Activated effector memory CD4-positive, alpha-beta T cell treated with Interleukin-2 at 50 U/mL for 16 hours (primary cell): ENCODE data around the gene LTBP1.
"Not testable (repeated sequence)": the region's sequence is repeated elsewhere in the genome, so short reads cannot be mapped to it uniquely, and the experiment has no call there.

Experiments used
- DNase-seq: peaks from one replicate; pipeline ENCODE4 v3.0.0-alpha.2; 2020

The LTBP1 gene

GRCh38 chr2:32946314-32947075 is at the start of gene LTBP1:
Gene LTBP1, plus strand, starts transcription at chr2:32946953. Its CDS starts 372 bp downstream, at chr2:32947325.
- DNase-seq = peak; percentile 27

GRCh38 chr2:32900246-32900973 is 46.3 kb upstream of the LTBP1 start:
- DNase-seq = no peak

- DNase-seq = no peak
Observed at GRCh38 chr2:32901313-32901712, 45.4 kb upstream of the LTBP1 start.

- DNase-seq = no peak
Observed at GRCh38 chr2:32902174-32902573, 44.6 kb upstream of the LTBP1 start.

GRCh38 chr2:32902986-32903385 is 43.8 kb upstream of the LTBP1 start:
- no peak for DNase-seq

- no peak for DNase-seq
Observed at GRCh38 chr2:32904074-32904473, 42.7 kb upstream of the LTBP1 start.

GRCh38 chr2:32904751-32905150 is 42.0 kb upstream of the LTBP1 start:
- DNase-seq = no peak

GRCh38 chr2:32905270-32905669 is 41.5 kb upstream of the LTBP1 start:
- no peak for DNase-seq

GRCh38 chr2:32910883-32911598 is 35.7 kb upstream of the LTBP1 start:
- no peak for DNase-seq

GRCh38 chr2:32915694-32916093 is 31.1 kb upstream of the LTBP1 start:
- DNase-seq = no peak

- no peak for DNase-seq
Observed at GRCh38 chr2:32918774-32919173, 28.0 kb upstream of the LTBP1 start.

- not testable (repeated sequence) for DNase-seq
Observed at GRCh38 chr2:32919901-32920300, 26.9 kb upstream of the LTBP1 start.

GRCh38 chr2:32921486-32921885 is 25.3 kb upstream of the LTBP1 start:
- DNase-seq = not testable (repeated sequence)

- no peak for DNase-seq
Observed at GRCh38 chr2:32922501-32922900, 24.3 kb upstream of the LTBP1 start.

- no peak for DNase-seq
Observed at GRCh38 chr2:32923109-32923508, 23.6 kb upstream of the LTBP1 start.

GRCh38 chr2:32925283-32925815 is 21.4 kb upstream of the LTBP1 start:
- DNase-seq = no peak

- no peak for DNase-seq
Observed at GRCh38 chr2:32925976-32926707, 20.6 kb upstream of the LTBP1 start.

- DNase-seq = no peak
Observed at GRCh38 chr2:32926708-32927084, 20.1 kb upstream of the LTBP1 start.

GRCh38 chr2:32930436-32930835 is 16.3 kb upstream of the LTBP1 start:
- no peak for DNase-seq

GRCh38 chr2:32931519-32931918 is 15.2 kb upstream of the LTBP1 start:
- no peak for DNase-seq

GRCh38 chr2:32931945-32932709 is 14.6 kb upstream of the LTBP1 start:
- DNase-seq = no peak
